ENCODE results near the gene POLA1. TPM values are rescaled to one million over a fixed set of nuclear protein-coding genes. Genes with fewer than 3 reads are reported as not detected.

The POLA1 gene
- total and polyA plus RNA-seq, 11 donors: 1.9 to 8.1 (median 6.5) TPM

- WGBS, 4 donors: 67 to 96% (median 87%) methylated on average over 2 of the region's 2 CpGs
- ATAC-seq (no peak), DNase-seq (no peak)
- no peaks in the 10 kb centered on the region for H3K27me3 ChIP-seq
- TF ChIP-seq POLR2A (IDR thresholded peaks at IDR 0.05): no peak
- TF ChIP-seq CTCF (IDR thresholded peaks at IDR 0.05): no peak
- intact Hi-C loops (cut with DNase I): no loop called here
- H3K4me1 ChIP-seq: no peaks in the 10 kb centered on the region
- no peaks in the 10 kb centered on the region for H3K36me3 ChIP-seq
- H3K9me3 ChIP-seq: no peaks in the 10 kb centered on the region
- no peak overlapping the region for H3K27ac ChIP-seq
- no peak overlapping the region for H3K4me3 ChIP-seq
Observed at GRCh38 chrX:24954732-24955131, 261.0 kb downstream of the POLA1 start.

- WGBS, 4 donors: 71 to 98% (median 93%) methylated on average over 2 of the region's 2 CpGs
- intact Hi-C loops (cut with DNase I): no loop called here
Observed at GRCh38 chrX:24955372-24955930, 261.7 kb downstream of the POLA1 start.

GRCh38 chrX:24956828-24957227 lies 263.1 kb downstream of the POLA1 start:
- Histone ChIP-seq H3K36me3 (no peaks in the 10 kb centered on the region), H3K4me3 (no peak overlapping the region), H3K27ac (no peak overlapping the region), H3K4me1 (no peaks in the 10 kb centered on the region), H3K27me3 (no peaks in the 10 kb centered on the region), H3K9me3 (no peaks in the 10 kb centered on the region)
- DNase-seq: no peak
- TF ChIP-seq CTCF (IDR thresholded peaks at IDR 0.05) (no peak), POLR2A (IDR thresholded peaks at IDR 0.05) (no peak)
- intact Hi-C loops (cut with DNase I): no loop called here
- no peak for ATAC-seq

More at GRCh38 chrX:24955372-24955930, 261.7 kb downstream of the POLA1 start:
- no peaks in the 10 kb centered on the region for H3K27me3 ChIP-seq
- no peaks in the 10 kb centered on the region for H3K9me3 ChIP-seq
- no peak overlapping the region for H3K4me3 ChIP-seq
- H3K4me1 ChIP-seq: no peaks in the 10 kb centered on the region
- ATAC-seq (no peak), DNase-seq (no peak)
- no peaks in the 10 kb centered on the region for H3K36me3 ChIP-seq
- H3K27ac ChIP-seq: no peak overlapping the region
- TF ChIP-seq POLR2A (IDR thresholded peaks at IDR 0.05) (no peak), CTCF (IDR thresholded peaks at IDR 0.05) (no peak)

DNA sequence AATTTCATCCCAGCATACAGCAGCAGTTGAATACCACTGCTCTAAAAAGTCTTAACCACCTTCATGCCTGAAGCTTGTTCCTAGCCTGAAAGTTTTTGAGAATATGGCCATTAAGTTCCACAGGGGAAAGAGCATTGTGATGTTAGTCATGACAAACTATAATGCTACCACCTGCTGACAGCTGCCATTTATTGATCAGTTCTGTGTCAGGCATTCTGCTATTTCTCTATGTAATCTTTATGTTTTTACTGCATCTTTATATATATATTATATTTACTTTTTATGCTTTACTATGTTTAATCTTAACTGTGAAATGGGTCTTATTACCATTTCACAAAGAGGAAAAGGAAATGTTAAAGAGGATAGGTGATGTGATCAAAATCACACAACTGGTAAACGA lies 268.1 kb downstream of the POLA1 start:
- TF ChIP-seq POLR2A (IDR thresholded peaks at IDR 0.05) (no peak), CTCF (IDR thresholded peaks at IDR 0.05) (no peak)
- H3K27ac ChIP-seq: no peak overlapping the region

More for the DNA sequence above, 268.1 kb downstream of the POLA1 start:
- Histone ChIP-seq H3K9me3 (no peaks in the 10 kb centered on the region), H3K36me3 (no peaks in the 10 kb centered on the region), H3K27me3 (no peaks in the 10 kb centered on the region), H3K4me1 (no peaks in the 10 kb centered on the region), H3K4me3 (no peak overlapping the region)
- intact Hi-C loops (cut with DNase I): no loop called here
- WGBS, 4 donors: 64 to 95% (median 79%) methylated on average over 1 of the region's 1 CpG
- no peak for ATAC-seq
- DNase-seq: no peak

Measured in heart left ventricle (tissue), 16 donors.